ENCODE data around the gene BTD. TPM values are rescaled to one million over a fixed set of nuclear protein-coding genes. Genes with fewer than 3 reads are reported as not detected.
A peak's percentile ranks its signal among the peaks of the same experiment; 100 is the strongest.
"Not testable (repeated sequence)": the region's sequence is repeated elsewhere in the genome, so short reads cannot be mapped to it uniquely, and the experiment has no call there.

BTD gene, protein sequence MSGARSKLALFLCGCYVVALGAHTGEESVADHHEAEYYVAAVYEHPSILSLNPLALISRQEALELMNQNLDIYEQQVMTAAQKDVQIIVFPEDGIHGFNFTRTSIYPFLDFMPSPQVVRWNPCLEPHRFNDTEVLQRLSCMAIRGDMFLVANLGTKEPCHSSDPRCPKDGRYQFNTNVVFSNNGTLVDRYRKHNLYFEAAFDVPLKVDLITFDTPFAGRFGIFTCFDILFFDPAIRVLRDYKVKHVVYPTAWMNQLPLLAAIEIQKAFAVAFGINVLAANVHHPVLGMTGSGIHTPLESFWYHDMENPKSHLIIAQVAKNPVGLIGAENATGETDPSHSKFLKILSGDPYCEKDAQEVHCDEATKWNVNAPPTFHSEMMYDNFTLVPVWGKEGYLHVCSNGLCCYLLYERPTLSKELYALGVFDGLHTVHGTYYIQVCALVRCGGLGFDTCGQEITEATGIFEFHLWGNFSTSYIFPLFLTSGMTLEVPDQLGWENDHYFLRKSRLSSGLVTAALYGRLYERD
- polyA plus RNA-seq (ENCODE audit: insufficient read length), result 13.7 TPM

DNA sequence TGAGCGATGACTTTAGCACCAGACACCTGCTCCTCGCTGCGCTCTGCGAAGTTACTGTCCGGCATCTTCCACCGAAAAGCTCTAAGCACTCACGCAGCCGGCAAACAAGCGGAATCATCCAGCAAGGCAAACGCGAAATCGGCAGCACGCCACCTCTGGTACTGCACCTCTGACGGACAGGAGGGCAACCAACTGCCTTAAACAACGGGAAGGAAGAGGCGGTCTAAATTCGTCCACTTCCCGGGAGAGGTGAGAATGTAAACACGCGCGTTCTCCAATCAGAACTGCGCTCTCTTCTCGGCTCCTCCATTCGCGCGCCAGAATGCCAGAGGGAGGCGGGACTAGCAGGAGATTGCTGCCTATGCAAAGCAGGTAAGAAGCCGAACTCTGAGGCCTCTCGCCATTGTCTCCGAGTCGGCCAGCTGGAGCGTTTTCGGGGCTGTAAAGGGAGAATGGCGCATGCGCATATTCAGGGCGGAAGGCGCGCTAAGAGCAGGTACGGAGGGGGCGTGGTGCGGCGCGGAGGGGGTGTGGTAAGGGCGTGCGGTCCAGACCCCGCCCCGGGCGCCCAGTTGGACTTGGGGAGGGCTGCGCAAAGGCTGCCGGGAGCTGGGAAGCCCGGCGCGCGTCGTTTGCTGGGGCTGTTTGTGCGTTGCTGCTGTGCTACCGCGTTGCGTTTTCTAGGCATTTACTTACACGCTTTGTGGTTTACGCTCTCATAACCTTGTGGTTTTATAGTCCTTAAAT, at the start of gene BTD, which contains the start of gene HACL1:
BTD (plus strand) TSS at position 347 of the 747 bp plus-strand sequence. CDS start 33,695 bp downstream, outside the sequence.
HACL1 (minus strand) TSS at position 171 of the 747 bp plus-strand sequence; CDS start at position 65, 106 bp downstream.
- DNase-seq, result peak; percentile 99

DNA sequence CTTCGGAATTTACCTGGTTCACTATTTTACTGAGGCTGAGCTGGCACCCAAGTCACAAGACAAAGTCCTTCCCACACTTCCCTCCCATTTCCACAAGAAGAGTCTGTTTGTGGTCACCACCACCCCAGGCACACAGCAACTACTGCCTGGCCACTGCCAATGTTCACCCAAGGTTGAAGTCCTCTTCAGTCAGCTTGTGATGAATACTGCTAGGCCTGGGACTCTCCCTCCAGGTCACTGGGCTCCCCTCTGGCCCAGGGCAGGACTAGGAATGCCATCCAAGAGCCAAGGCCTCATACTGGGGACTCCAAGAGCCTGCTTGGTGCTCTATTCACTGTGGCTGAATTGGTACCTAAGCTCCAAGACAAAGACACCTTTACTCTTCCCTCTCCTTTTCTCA, 49.6 kb upstream of the BTD start:
- DNase-seq, result no peak

DNA sequence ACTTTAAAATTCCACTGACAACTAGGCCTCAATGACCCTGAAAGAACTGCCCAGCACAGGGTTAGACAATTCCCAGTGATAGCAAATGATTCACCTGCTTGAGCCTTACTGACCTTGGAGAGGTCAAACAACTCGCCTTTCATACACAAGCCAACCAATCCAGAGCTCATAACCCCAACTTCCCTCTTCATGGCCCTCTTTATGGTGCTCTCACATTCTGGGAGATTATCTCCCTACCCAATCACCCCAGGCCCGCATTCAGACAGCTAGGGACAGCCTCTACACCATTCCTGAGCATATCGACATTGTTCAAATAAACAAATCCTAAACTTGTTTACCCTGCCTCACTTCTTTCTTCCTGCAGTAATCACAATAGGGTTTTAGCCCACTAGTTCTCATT, 47.8 kb upstream of the BTD start:
- DNase-seq, result no peak

DNA sequence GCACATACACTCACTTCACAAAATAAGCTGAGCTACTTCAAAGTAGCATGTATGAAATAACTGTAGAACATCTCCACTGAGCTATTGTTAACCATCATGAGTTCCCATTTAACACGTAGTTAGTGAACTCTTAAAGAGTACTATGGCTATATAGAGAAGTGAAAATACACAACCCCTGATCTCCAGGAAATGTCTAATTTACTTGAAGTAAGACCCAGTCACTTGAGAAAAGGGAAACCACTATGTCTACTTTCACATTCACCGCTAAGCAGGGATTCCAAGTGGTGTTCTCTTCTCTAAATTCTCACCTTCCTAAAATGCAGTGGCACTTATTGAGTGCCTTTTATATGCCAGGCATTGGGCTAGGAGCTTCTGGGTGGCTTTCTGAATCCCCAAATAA, 45.0 kb upstream of the BTD start:
- DNase-seq, result no peak

DNA sequence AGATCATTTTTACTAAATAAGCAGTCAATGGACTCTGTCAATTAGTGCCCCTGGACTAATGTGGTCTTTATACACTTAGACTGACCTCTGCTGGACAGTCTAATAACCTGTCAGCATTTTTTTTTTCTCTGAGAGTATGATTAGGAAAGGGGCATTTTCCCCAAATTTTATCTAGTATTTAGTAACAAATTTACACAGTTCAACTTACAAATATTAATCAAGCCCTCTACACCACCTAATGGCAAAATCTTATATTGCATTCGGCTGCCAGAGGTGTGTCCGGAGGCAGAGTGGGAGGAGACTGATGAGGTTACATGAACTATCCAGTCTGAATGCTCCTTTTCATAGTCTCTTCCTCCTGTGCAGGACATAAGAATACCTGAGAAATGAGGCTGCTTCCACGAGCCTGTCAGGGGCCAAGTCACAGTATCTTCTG, 44.0 kb upstream of the BTD start:
- peak; percentile 48 for DNase-seq

DNA sequence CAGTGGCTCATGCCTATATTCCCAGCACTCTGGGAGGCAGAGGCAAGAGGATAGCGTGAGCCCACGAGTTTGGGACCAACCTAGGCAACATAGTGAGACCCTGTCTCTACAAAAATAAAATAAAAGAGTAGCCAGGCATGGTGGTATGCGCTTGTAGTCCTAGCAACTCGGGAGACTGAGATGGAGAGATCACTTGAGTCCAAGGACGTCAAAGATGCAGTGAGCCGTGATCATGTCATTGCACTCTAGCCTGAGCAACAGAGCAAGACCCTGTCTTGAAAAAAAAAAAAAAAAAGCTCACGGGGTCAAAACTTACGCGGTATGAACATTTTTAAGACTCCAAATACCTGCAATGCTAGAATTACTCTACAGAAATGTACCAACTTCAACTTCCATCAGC, 43.0 kb upstream of the BTD start:
- DNase-seq, result no peak

DNA sequence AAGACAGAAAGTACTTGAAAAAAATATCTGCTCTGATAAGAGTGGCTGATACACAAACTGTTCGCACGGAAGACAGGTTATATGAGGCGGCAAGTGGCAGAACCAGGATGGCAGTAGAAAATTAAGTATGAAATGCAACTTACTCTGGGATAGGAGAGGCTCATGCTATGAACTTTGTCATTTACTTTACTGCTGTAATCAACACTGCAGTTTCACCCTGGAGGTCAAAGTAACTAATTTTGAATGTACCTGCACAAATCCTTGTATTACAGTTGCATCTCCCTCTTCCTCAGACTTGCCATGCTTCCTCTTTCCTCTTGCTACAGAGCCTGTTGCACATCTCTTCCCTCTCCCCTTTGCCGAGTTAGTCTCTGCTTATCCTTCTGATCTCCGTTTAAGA, 39.0 kb upstream of the BTD start:
- no peak for DNase-seq

DNA sequence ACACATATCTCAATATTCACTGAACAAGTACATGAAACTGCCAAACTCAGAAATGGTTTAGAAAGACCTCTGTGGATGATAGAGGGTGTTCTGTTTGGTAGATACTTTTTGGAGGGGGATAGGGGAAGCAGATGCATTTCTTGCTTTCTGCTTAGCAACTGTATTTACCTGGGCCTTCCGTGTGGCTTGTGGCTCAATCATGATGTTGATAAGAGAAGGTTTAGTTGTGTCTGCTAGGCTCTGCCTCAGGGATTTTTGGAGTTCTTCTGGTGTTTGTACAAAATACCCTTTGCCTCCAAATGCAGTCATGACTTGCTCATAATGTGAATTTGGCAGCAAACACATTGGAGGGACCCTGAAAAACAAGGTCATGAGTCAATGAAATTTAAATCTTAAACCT, 38.4 kb upstream of the BTD start:
- DNase-seq, result no peak

DNA sequence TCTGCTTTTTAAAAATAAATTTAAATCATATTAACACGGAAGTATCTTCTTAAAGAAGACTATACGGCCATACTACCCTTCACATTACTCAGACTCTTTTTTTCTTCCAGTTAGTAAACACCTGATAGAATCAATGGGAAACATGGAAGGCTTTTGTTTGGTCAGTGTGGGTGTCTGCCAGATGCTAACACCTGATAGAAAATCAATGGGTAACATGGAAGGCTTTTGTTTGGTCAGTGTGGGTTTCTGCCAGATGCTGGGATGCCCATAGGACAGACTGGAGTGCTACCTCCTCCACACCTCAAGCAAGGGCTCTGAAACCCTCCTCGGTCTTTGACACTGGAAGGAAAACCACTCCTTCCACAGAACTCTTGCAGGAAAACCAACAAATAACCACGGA, 29.4 kb upstream of the BTD start:
- no peak for DNase-seq

DNA sequence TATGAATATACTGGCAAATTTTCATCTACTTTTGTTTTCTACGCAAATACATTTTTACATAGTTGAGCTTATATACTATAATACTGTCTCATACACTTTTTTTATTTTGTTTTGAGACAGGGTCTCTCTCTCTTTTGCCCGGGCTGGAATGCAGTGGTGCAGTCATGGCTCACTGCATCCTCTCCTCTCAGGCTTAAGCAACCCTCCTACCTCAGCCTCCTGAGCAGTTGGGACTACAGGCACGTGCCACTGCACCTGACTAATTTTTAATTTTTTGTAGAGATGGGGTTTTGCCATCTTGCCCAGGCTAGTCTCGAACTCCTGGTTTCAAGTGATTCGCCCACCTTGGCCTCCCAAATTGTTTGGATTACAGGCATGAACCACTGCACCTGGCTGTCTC, 26.1 kb upstream of the BTD start:
- no peak for DNase-seq

DNA sequence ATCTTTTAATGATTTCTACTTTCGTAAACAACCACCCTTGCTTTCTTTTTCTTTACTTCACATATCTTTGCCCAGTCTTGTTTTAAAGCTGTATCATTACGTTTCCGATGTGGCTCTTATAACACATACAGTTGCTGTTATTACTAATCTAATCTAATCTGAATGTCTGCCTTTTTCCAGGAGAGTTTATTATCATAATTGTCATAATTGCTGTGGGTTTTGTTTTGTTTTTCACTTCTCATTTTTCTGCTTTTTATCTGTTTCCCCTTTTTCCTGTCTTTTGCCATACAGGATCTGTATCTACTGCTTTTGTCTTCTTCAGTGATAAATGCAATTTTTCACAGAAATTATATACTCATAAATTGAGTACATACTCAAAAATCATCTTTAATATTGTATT, 25.1 kb upstream of the BTD start:
- no peak for DNase-seq

DNA sequence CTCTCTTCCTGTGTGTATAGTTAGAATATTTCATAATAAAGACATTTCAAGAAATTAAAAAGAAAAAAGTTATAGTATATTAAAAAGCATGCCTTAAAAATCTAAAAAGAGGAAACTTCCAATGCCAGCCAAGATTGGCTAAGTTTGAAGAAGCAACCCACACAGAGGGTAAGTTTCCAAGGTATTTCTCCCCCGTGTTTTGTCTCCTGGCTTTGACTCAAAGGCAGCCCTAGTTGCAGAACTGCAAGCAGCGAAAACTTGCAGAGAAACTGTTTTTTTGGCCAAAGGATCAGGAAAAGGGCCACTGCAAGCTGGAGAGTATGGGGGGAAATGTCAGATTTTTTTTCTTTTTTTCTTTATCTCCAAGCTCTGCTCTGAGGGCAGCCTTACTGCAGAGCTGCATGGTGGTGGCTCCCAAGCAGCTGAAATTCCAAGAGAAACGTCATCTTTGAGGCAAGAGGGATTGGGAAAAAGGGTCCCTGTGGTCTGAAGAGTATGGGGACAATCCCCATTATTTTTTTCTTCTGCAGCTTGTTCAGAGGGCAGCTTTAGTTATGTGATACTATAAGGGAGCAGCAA, 23.2 kb upstream of the BTD start:
- peak; percentile 12 for DNase-seq

DNA sequence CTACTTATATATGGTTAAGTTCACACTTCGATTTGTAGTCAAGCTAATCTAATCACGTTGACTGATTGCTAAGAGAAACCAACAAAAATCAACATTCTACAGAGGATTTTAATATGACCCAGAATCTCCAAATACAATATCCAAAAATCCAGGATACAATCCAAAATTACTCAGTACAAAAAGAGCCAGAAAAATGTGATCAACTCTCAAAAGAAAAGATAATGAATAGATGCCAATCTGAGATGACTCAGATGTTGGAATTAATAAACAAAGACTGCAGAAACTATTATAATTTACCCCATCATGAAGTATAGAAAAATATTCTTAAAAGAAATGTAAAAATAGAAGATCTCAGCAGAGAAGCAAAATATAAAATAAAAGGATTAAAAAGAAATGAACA, 22.5 kb upstream of the BTD start:
- DNase-seq, result no peak

DNA sequence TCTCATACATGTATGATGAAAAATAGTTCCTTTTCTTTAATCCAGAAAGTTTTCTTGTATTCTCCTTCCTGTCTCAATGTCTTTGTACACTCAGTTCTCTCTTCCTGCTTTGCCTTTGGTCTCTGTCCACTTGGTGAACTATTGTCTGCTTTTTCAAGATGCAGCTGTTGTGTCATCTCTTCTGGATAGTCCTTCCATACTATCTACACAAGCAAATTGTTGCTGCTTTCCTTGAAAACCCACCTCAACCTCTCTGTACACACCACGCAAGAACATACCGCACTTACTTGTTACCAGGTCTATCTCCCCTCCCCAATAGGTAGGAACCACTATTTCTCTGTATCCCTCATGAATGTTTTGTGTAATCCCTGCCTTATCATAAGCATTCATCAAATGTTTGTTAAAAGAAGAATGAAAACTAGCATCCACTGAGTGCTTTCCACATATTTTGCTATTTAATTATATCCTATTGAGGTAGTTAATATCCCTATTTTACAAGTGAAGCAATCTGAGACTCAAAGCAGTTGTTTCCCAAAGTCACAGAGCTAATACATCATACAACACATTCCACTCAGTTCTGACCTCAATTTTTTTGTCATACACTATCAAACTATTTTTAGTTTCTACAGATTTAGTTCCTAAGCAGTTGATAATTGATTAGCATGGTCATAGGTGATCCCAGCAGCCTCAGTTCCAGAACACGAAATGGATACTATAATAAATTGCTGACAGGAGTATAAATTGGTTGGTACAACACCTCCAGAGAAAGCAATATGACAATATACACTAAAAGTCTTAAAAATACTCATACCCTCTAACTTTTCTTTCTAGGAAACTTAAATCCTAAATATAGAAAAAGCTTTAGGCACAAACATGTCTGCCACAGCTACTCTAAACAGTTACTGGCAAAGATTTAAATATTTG, 19.8 kb upstream of the BTD start:
- no peak for DNase-seq

DNA sequence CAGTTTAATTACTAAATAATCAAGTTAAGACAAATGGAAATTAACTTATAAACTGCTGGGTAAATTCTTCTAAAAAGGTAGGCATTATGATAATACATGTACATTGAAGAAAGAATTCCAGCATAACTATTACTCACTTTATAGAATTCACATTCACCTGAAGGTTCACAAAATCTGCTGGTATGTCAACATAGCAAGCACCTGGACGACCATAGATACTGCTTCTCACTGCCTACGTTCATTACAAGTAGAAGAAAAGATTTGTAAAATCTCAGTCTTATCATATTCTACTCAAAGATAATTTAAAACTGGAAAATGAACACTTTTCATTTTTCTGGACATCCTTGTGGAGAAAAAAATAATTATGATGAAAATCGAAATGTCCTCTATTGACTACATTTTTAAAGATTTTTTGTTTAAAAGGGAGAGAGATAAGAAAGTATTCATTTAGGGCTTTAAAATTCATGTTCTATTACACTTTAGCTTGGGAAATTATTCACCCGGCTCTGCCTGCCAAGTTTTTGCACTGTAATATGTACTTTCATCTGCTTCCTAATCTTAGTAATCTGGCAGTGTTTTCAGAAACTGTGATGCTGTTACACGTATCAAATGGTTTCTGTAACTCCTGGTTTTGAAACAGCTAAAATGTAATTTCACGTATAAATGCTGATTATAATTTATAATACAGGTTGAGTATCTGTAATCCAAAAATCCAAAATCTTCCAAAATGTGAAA, 16.3 kb upstream of the BTD start:
- DNase-seq, result no peak

DNA sequence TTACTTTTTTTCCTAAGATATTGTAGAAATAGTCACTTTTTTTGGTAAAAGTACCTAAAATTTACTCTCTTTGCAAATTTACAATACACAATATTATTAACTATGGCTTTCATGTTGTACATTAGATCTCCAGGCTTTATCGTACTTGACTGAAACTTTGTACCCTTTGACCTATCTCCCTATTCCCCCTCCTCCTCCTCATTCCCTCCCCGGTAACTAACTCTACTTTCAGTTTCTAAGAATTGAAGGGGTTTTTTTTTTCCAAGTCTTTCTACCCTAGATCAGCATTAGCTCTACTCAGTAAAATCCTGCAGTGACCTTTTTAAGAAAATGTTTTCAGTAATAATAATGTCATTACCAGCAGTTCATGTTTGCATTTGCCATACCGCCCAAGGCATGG, 10.3 kb upstream of the BTD start:
- no peak for DNase-seq

DNA sequence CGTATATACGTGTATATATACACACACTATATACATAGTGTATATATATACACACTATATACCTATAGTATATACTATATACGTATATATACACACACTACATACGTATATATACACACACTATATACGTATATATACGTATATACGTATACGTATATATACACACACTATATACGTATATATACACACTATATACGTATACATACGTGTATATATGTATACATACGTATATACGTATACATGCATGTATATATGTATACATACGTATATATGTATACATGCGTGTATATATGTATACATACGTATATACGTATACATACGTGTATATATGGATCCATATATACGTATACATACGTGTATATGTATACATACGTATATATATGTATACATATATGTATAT, 9.6 kb upstream of the BTD start:
- no peak for DNase-seq

DNA sequence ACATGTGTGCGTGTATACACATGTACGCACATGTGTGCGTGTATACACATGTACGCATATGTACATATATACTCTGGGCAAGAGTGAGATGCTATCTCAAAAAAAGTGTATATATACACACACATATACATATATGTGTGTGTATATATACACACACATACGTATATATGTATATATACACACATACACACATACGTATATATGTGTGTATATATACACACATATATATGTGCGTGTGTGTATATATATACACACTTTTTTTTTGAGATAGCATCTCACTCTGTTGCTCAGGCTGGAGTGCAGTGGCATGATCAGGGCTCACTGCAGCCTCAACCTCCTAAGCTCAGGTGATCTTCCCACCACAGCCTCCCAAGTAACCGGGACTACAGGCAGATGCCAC, 8.6 kb upstream of the BTD start:
- no peak for DNase-seq

DNA sequence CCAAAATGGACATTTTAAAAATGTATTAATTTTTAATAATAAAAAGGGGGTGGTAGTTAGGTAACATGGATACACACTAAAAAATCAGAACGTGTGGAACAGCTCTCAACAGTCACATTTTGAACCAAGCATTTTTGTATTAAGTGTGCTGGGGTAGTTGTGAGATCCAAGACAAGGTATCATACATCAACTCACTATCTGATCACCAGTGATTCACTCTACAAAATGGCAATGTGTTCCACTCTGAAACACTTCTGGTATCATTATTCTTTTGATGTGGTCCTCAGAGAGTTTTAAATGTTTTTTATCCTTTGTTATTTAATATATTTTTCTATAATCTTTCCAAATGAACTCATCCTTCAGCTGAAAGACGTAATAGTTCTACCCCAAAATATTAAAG, 5.6 kb upstream of the BTD start:
- no peak for DNase-seq

DNA sequence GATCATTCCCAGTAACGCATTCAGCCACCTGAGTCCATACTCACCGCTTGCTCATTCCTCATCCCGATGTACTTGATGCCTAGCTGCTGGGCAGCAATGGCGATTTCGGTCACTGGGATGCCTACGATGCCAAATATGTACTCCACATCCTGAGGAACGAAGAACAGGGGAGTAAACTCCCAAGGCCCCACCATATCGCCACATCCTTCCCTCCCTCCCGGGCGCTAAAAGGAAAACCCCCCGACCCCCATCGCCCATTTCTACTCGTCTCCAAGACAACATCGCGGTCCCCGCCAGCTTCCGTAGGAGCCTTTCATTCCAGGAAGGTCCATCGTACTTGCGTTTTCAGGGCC, 523 bp upstream of the BTD start:
- DNase-seq, result no peak

DNA sequence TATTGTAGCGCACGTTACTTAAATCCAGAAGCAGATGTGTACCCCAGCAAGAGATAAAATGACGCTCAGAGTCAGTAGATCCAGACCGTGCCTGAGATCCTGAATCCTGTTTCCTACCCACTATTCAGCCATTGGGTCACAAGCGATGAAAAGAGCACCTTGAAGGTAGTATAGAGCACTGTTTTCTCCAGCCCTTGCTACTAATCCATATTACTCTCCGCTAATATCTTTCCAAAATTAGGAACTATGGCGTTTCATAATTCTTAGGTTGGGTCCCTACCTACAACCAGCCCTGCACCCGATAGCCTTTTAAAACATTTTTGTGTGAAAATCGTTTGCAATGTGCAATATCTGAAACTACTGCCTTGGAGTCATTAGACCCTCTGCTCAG, 596 bp downstream of the BTD start:
- no peak for DNase-seq

DNA sequence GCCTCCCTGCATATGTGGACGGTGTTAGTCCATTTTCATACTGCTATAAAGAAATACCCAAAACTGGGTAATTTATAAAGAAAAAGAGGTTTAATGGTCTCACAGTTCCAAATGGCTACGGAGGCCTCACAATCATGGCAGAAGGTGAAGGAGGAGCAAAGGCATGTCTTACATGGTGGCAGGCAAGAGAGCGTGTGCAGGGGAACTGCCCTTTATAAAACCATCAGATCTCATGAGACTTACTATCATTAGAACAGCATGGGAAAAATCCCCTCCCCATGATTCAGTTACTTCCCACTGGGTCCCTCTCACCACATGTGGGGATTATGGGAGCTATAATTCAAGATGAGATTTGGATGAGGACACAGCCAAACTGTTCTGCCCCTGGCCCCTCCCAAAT, 1.3 kb downstream of the BTD start:
- not testable (repeated sequence) for DNase-seq
